Measurements from ENCODE around the gene THAP7. TPM values are rescaled to one million over a fixed set of nuclear protein-coding genes. Genes with fewer than 3 reads are reported as not detected.

The THAP7 gene
- total and polyA plus RNA-seq, 2 donors (not counting 1 experiment from before 2014, with no cell fraction given): 37.7 to 70.1 TPM

DNA sequence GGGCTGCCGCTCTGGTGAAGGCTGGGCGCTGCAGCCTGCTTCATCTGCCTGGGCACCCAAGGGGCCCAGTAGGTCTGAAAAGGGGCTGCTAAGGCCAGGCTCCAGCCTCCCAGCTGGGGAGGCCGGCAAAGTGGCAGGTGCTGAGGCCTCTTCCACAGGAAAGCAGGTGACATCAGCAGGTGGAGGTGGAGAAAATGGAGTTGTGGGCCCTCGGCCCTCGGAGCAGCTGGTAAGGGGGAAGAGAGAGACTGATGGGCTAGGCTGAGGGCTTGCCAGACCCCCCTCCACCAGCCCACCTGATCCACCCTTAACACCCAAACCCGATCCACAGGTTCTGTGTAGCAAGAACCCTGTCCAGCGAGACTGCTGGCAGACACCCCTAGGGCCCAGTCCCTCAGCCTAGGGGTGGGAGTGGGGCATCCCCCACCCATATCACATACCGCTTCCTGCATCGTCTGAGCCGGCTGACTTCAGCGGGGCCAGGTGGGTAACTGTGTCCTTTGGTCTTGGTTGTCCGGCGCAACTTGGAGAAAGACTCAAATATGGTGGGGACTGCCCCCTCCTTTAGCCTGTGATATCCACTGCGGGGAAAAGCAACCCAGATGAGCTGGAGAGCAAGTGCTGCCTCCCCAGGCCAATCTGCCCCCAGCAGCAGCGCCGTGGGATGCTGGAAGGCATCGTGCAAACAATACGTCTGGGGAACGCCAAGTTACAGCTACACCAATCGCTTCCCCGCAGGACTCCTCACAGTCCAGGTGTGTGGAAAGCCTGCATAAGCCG lies 1.5 kb downstream of the THAP7 start:
- Mint-ChIP-seq H3K9me3 (ENCODE audit: insufficient read depth) (no peaks in the 10 kb centered on the region), H3K4me1 (peaks cover 32% of the 10 kb centered on the region), H3K27me3 (no peaks in the 10 kb centered on the region), H3K4me3 (peak overlapping the region; percentile 95), H3K27ac (peak overlapping the region; percentile 99)
- peak overlapping the region; percentile 97 for H3K4me2 ChIP-seq (replicated peaks; ENCODE audit: low read depth, low read length, poor library complexity, severe bottlenecking)
- peaks cover 0 to 5% (median 0%) of the 10 kb centered on the region in 3 donors for H3K9me3 ChIP-seq (ENCODE audit: control extremely low read depth in 1 of 3, control insufficient read depth in 2 of 3, insufficient read depth in 1 of 3, low read length in 2 of 3)
- no peak for ATAC-seq (ENCODE audit: low read depth)
- ChIA-PET CTCF (no interaction called here), POLR2A (no interaction called here)
- H3K9ac ChIP-seq (ENCODE audit: low read length): peak overlapping the region; percentile 88
- H3K4me3 ChIP-seq (ENCODE audit: control extremely low read depth in 1 of 5, extremely low read depth in 1 of 5, insufficient read depth in 1 of 5, low read depth in 2 of 5, low read length in 4 of 5): peak overlapping the region in 4 of 5 experiments; percentile 66 to 99 (median 88)
- H3K4me1 ChIP-seq (ENCODE audit: control insufficient read depth in 2 of 2, insufficient read depth in 2 of 2, low read length in 2 of 2): peaks cover 24 to 36% of the 10 kb centered on the region in 2 donors
- peaks cover 21% of the 10 kb centered on the region for H3K79me2 ChIP-seq (ENCODE audit: control insufficient read depth, insufficient read depth, low read length)
- peaks cover 0 to 24% of the 10 kb centered on the region in 2 experiments for H3K36me3 ChIP-seq (replicated peaks in 1 of 2; ENCODE audit: control extremely low read depth in 1 of 2, control insufficient read depth in 1 of 2, extremely low read depth in 1 of 2, insufficient read depth in 2 of 2, low read length in 1 of 2)
- H3K27ac ChIP-seq (ENCODE audit: low read length in 2 of 2): peak overlapping the region; percentile 91 to 96
- intact Hi-C loops (cut with micrococcal nuclease): loop anchor here (5.0 kb wide), 3 partner anchors 642 to 883 kb away; partner anchors contain the start of genes RANBP1, SDF2L1 and TRMT2A
- WGBS (ENCODE audit: insufficient coverage): 82% methylated on average over 15 of the region's 22 CpGs
- no peak for DNase-seq
- H3K27me3 ChIP-seq (replicated peaks in 1 of 4; ENCODE audit: control extremely low read depth in 1 of 4, control insufficient read depth in 3 of 4, insufficient read depth in 4 of 4, low read length in 3 of 4): no peaks in the 10 kb centered on the region
- TF ChIP-seq EZH2 (IDR thresholded peaks at IDR 0.05; ENCODE audit: borderline replicate concordance, insufficient read depth, low read depth, low read length, poor library complexity, severe bottlenecking) (no peak), CTCF (IDR thresholded peaks at IDR 0.05) (no peak)
- no peak overlapping the region for H2AFZ ChIP-seq (ENCODE audit: insufficient read depth, low read depth, low read length, poor library complexity, severe bottlenecking)
- peaks cover 24% of the 10 kb centered on the region for H4K20me1 ChIP-seq (ENCODE audit: control insufficient read depth, insufficient read depth, low read length, poor library complexity, severe bottlenecking)
